GM12872 (cell line): ENCODE results near the gene S100G.

Source experiments
- CTCF ChIP-seq: IDR thresholded peaks from 3 replicates; pipeline ENCODE4 v1.5.1; 2011; ENCODE audit warnings: low read depth, mild to moderate bottlenecking, low read length, moderate library complexity; ENCODE audit not compliant: insufficient read depth

S100G gene

GRCh38 chrX:16649858-16650257, at the start of gene S100G:
S100G (plus strand) TSS chrX:16650158; CDS start chrX:16651007, 849 bp downstream.
- TF ChIP-seq CTCF = no peak

- no peak for TF ChIP-seq CTCF
These were observed 48.1 kb upstream of the S100G start for GRCh38 chrX:16601885-16602284.

- no peak for TF ChIP-seq CTCF
These were observed 46.1 kb upstream of the S100G start for GRCh38 chrX:16603822-16604221.

DNA sequence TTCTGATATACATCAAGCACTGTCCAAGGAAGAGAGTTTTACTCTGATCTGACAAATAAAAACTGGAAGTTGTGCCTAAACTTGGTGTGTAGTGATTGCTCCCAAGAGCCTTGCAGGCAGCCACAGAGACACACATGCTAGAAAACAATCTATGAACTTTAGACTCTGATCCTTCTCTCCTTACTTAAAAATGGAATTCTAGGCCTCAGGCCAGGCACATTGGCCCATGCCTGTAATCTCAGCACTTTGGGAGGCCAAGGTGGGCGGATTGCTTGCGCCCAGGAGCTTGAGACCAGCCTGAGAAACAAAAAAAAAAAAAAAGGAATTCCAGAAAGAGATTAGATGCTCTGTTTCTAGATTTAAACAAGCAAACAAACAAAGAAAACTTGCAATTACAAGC, 45.6 kb upstream of the S100G start:
- no peak for TF ChIP-seq CTCF

DNA sequence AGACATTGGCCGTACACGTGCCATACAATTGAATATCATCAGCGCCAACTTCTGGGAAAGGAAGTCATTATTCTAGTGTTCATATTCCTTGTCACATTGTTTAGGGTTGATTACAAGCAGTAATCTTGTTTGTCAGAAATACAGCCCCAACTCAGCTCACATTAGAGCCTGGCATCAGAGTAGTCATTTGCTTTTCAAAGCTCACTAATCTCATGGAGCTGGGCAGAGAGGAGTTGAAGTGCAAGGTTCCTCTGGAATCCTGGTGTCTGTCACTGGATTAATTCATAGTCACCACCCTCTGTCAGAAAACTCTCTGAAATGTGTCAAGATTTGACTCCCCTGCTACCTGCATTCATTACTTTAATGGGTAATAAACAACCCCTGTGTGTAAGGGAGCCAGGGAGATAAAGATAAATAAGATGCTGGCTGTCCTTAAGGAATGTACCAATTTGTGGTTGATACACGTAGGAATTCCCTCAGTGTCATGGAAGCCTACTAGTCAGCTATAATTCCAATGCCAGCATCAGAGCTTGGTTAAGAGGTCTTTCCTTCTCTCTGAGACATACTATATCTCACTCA, 43.7 kb upstream of the S100G start:
- no peak for TF ChIP-seq CTCF

GRCh38 chrX:16610121-16610621, 39.8 kb upstream of the S100G start:
- TF ChIP-seq CTCF = no peak

DNA sequence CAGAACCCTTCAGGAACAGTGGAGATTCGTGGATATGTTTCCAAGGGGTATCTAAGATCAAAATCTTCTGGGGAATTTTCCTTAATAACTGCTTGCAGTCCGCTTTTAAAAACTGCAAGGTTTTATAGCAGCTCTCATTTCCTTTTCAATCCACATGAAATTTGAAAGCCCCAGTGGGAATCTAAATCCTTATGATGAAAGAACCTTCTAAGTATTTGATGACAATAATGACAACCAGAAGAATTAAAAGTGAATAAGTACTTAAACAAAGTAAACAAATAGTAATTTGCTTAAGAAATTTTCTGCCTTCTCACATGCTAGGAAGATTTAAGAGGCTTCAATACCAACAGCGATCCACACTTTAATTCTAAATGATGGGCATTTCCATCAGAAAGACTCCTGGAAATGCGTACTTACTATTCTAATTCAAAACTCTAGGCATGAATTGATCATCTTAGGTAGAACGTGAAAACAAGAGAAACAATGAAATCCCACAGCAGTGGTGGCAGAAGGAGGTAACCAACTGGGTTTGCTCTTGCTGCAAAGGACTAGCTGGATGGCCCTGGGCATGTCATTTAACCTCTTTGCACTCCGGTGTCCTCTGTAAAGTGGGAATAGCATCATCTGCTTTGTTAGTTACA, 37.6 kb upstream of the S100G start:
- TF ChIP-seq CTCF = no peak
